Activated T-helper 9 cell treated with anti-CD3 and anti-CD28 coated beads, Interleukin-2, amount 50 U/mL, for 16 hours (primary cell): ENCODE results near the gene STN1.

Experiments used
- DNase-seq: peaks from one replicate; pipeline ENCODE4 v3.0.0-alpha.2; 2020; ENCODE audit warnings: low read depth

Gene STN1

GRCh38 chr10:103929381-103929921, 11.5 kb upstream of the STN1 start:
- DNase-seq: no peak

GRCh38 chr10:103928784-103929183, 10.8 kb upstream of the STN1 start:
- DNase-seq: no peak

DNA sequence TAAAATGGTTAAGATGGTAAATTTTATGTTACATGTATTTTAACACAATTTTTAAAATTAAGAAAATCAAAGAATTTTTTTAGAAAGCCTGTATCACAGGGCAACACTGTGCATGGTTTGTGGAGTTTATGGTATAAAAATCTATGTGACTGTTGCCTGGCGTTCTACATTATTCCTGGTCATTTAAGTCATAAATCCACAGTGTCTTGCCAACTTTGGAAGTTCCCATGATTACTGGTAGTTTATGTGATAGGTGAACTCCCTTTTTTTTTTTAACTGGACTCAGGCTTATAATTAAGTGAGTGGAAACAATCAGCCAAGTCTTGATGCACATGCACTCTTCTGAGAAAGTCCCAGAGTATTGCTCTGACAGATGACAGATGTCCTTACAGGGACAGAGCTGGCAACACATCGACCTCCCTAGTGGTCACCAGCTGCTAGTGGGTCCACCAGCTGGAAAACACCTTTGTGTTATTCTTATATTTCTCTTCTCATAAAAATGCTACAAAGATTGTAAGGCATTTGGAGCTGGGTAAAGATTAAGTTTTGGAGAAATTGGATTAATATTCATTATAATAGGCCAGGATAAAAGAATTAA, 8.8 kb upstream of the STN1 start:
- no peak for DNase-seq

DNA sequence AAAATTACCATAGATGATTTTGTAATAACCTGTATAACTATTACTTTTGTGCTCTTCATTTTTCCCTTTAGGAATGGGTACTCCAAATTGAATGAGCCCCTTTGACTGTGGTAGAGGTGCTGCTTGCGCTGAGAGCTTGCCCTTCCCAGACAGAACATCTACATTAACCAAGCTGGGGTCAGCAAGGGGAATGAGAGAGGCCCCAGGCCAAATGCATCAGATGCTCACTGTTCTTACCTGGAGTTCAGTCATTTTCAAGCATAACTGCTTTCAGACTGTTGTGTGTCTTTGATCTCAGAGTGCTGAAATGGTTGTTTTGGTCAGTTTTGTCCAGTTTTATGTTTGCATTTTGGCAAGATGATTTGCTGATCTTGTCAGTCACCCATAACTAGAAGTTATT, 7.6 kb upstream of the STN1 start:
- DNase-seq: no peak

- no peak for DNase-seq
Measured at GRCh38 chr10:103923502-103923901, 5.5 kb upstream of the STN1 start.

GRCh38 chr10:103922659-103923058, 4.7 kb upstream of the STN1 start:
- DNase-seq: no peak

DNA sequence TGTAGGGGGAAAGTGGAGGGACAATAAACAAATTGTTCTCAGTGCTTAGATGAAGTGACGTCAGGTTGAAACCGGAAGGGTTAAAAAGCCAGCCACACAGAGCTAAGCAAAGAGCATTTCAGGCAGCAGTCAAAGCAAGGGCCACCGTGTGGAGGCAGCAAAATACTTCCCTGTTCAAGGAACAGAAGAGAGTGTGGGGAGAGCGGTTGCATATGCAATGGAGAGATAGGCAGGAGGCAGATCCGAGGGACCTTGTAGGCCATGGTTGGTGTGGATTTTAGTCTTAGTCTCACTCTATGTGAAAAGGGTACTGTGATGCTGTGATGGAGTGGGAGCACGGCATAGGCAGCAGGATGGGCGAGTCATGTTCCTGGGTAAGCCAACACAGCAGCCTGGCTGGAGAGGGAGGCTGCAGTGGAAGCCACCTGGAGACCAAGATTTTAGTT, 3.8 kb upstream of the STN1 start:
- no peak for DNase-seq

- DNase-seq: no peak
Measured at GRCh38 chr10:103921248-103921647, 3.3 kb upstream of the STN1 start.

- no peak for DNase-seq
Measured at GRCh38 chr10:103919648-103920025, 1.7 kb upstream of the STN1 start.

- DNase-seq: no peak
Measured at GRCh38 chr10:103917302-103918052, 507 bp downstream of the STN1 start.

DNA sequence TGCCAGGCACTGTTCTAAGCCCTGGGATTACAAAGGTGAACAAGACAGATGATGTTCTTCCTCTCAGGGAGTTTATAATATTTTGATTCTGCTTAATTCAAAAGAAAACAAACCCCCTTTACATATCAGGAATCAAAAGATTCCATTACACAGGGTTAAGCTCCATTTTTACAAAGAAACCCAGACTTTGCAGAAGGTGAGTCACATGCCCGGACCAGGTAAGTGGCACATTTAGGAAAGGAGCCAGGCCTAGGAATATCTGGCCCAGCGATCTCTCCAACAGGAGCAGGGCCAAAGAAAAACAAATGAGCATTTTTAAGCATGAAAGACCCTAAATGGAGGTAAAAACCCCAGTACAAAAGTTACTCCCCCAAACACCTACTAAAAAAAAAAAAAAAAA, 1.1 kb downstream of the STN1 start:
- no peak for DNase-seq

GRCh38 chr10:103916254-103916653, 1.7 kb downstream of the STN1 start:
- no peak for DNase-seq

GRCh38 chr10:103915796-103916195, 2.2 kb downstream of the STN1 start:
- no peak for DNase-seq

GRCh38 chr10:103912759-103913158, 5.2 kb downstream of the STN1 start:
- DNase-seq: no peak

GRCh38 chr10:103911021-103911459, 6.9 kb downstream of the STN1 start:
- DNase-seq: no peak

GRCh38 chr10:103910442-103911012, 7.5 kb downstream of the STN1 start:
- no peak for DNase-seq

DNA sequence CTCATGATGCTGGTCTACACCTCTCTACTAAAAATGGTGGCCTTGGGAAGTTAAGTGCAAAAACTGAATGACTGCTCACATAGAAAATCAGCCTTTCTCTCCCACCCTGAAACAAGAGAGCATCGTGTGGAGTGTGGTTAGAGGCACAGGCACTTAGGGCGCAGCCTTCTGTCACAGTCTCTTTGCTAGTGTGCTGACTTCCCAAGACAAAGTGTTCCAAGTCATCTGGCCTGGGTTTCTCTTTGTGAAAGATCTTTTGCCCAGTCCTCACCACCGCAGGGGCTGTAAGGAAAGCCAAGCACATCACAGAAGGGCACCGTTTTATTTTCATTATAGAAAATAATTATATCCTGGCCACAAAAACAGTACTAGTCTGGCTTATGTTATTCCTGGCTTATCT, 12.5 kb downstream of the STN1 start:
- DNase-seq: no peak

DNA sequence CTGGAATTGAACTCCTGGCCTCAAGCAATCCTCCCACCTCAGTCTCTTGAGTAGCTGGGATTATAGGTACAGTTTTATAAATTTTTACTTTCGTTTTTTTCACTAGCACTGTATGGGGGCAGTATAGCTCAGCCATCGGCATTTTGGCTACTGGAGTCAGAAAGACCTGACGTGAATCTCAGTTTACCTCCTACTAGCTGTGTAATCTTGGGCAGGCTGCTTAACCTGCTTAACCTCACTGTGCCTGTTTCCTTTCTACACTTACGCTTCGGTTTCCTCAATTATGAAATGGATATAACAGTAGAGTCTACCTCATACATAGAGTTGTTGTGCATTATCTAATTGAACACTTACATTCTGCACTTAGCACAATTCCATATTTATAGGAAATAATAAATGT, 16.7 kb downstream of the STN1 start:
- no peak for DNase-seq

- no peak for DNase-seq
Measured at GRCh38 chr10:103899312-103899711, 18.7 kb downstream of the STN1 start.

- no peak for DNase-seq
Measured at GRCh38 chr10:103897241-103897774, 20.7 kb downstream of the STN1 start.

DNA sequence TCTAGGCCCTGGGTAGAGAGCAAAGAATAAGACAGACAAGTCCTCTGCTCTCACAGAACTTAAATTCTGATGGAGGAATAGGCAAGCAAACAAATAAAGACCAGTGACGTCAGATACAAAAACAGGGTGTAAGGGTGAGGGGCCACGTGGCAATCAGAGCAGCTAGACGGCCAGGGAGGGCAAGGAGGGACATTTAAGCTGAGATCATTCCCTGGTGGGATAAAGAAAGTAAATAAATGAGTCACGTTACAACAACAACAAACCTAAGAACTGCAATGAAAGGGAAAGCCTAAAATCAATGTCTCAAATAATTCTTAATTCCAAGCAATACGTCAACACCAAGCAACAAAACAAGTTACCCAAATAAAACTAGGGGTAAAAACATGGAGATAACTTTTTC, 21.8 kb downstream of the STN1 start:
- DNase-seq: no peak

DNA sequence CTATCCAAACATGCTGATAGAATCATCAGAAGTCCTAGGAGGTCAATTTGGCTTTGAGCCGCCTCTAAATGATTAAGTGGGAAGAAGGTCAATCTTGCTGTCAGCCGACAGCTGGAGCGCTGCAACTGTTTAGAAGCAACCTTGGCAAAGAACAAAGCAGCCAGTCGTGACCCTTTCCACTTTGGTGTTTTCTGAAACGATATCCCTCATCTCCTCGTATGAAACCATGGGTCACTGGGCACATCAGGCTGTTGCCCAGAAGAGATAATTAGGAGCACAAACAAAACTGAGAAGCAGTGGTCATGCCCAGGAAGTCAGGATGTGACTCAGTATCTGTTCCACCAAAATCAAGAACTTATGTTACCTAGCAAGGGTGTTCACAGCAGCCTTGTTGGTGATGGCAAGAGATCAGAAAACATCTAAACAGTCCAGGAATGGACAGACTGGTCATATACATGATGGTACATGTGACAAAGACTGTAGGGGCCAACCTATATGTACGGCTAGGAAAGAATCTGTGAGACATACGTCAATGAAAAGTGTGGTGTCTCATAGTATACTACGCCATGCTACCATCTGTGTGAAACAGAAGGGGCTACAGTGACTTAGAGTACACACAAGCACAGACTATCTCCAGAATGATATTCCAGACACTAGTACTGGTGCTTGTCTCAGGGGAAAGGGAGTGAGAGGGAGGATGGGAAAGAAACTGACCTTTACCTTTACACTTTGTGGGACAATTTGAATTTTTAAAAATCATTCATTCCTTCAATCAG, 22.4 kb downstream of the STN1 start:
- DNase-seq: no peak
